ENCODE measurements around the gene ADAM12.

ADAM12 gene

GRCh38 chr10:126034586-126034985, 353.7 kb downstream of the ADAM12 start:
- no peak overlapping the region for H3K4me3 ChIP-seq (ENCODE audit: low read depth, low read length)
- TF ChIP-seq, protein P1, sequence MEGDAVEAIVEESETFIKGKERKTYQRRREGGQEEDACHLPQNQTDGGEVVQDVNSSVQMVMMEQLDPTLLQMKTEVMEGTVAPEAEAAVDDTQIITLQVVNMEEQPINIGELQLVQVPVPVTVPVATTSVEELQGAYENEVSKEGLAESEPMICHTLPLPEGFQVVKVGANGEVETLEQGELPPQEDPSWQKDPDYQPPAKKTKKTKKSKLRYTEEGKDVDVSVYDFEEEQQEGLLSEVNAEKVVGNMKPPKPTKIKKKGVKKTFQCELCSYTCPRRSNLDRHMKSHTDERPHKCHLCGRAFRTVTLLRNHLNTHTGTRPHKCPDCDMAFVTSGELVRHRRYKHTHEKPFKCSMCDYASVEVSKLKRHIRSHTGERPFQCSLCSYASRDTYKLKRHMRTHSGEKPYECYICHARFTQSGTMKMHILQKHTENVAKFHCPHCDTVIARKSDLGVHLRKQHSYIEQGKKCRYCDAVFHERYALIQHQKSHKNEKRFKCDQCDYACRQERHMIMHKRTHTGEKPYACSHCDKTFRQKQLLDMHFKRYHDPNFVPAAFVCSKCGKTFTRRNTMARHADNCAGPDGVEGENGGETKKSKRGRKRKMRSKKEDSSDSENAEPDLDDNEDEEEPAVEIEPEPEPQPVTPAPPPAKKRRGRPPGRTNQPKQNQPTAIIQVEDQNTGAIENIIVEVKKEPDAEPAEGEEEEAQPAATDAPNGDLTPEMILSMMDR (IDR thresholded peaks at IDR 0.05; ENCODE audit: borderline replicate concordance, insufficient read depth, low read depth, low read length) = no peak

- H3K4me3 ChIP-seq (ENCODE audit: low read depth, low read length) = no peak overlapping the region
- TF ChIP-seq, protein P1 (IDR thresholded peaks at IDR 0.05; ENCODE audit: borderline replicate concordance, insufficient read depth, low read depth, low read length) = no peak
These were observed 358.3 kb downstream of the ADAM12 start for GRCh38 chr10:126029999-126030398.

GRCh38 chr10:126027692-126028091, 360.6 kb downstream of the ADAM12 start:
- H3K4me3 ChIP-seq (ENCODE audit: low read depth, low read length) = no peak overlapping the region
- TF ChIP-seq, protein P1 (IDR thresholded peaks at IDR 0.05; ENCODE audit: borderline replicate concordance, insufficient read depth, low read depth, low read length) = no peak

GRCh38 chr10:126022841-126023240, 365.4 kb downstream of the ADAM12 start:
- H3K4me3 ChIP-seq (ENCODE audit: low read depth, low read length) = no peak overlapping the region
- TF ChIP-seq, protein P1 (IDR thresholded peaks at IDR 0.05; ENCODE audit: borderline replicate concordance, insufficient read depth, low read depth, low read length) = no peak

- TF ChIP-seq, protein P1 (IDR thresholded peaks at IDR 0.05; ENCODE audit: borderline replicate concordance, insufficient read depth, low read depth, low read length) = no peak
- no peak overlapping the region for H3K4me3 ChIP-seq (ENCODE audit: low read depth, low read length)
These were observed 366.3 kb downstream of the ADAM12 start for GRCh38 chr10:126021833-126022500.

GRCh38 chr10:126017961-126018560, 370.2 kb downstream of the ADAM12 start:
- TF ChIP-seq, protein P1 (IDR thresholded peaks at IDR 0.05; ENCODE audit: borderline replicate concordance, insufficient read depth, low read depth, low read length) = no peak
- no peak overlapping the region for H3K4me3 ChIP-seq (ENCODE audit: low read depth, low read length)

- no peak overlapping the region for H3K4me3 ChIP-seq (ENCODE audit: low read depth, low read length)
- TF ChIP-seq, protein P1 (IDR thresholded peaks at IDR 0.05; ENCODE audit: borderline replicate concordance, insufficient read depth, low read depth, low read length) = no peak
These were observed 371.4 kb downstream of the ADAM12 start for GRCh38 chr10:126016882-126017281.
